Measurements from ENCODE around the gene YOD1. TPM values are rescaled to one million over a fixed set of nuclear protein-coding genes. Genes with fewer than 3 reads are reported as not detected.

The YOD1 gene
- total and polyA plus RNA-seq, 2 of the 4 experiments (the other 2 are of a cell fraction) = 1.8 to 5.4 TPM

- no peak for DNase-seq
- Histone ChIP-seq H4K5ac (ENCODE audit: low read depth, low read length) (no peak overlapping the region), H3K4me1 (ENCODE audit: control insufficient read depth, insufficient read depth, low read length) (no peaks in the 10 kb centered on the region), H2AK5ac (ENCODE audit: low read depth, low read length) (no peak overlapping the region), H2BK20ac (ENCODE audit: low read depth, low read length) (no peak overlapping the region), H2AFZ (replicated peaks; ENCODE audit: low read length, poor library complexity) (no peak overlapping the region), H3K9me3 (ENCODE audit: control insufficient read depth, insufficient read depth, low read length) (no peaks in the 10 kb centered on the region; the same call in 1 of the 2 replicates), H2AK9ac (replicated peaks; ENCODE audit: low read depth, low read length, poor library complexity) (no peak overlapping the region), H3K36me3 (ENCODE audit: control insufficient read depth, insufficient read depth, low read length) (no peaks in the 10 kb centered on the region), H2BK5ac (ENCODE audit: low read depth, low read length, poor library complexity, severe bottlenecking) (no peak overlapping the region), H3K79me1 (ENCODE audit: low read depth in 1 of 2, low read length in 2 of 2) (no peaks in the 10 kb centered on the region), H3K4ac (ENCODE audit: low read depth, low read length) (no peak overlapping the region), H3K14ac (replicated peaks; ENCODE audit: low read depth, low read length) (no peak overlapping the region), H4K20me1 (ENCODE audit: insufficient read depth, low read length) (no peaks in the 10 kb centered on the region), H3K9me1 (ENCODE audit: insufficient read depth, low read length) (no peaks in the 10 kb centered on the region; the same call in 1 of the 2 replicates), H3K56ac (ENCODE audit: extremely low read depth, insufficient read depth, low read length) (no peak overlapping the region), H3K4me3 (ENCODE audit: insufficient read depth, low read depth, low read length) (no peak overlapping the region), H2BK15ac (ENCODE audit: low read depth, low read length) (no peak overlapping the region), H3K4me2 (ENCODE audit: low read depth, low read length) (no peak overlapping the region), H3K27me3 (ENCODE audit: control insufficient read depth, insufficient read depth, low read length) (peaks cover 6% of the 10 kb centered on the region; the same call in 1 of the 2 replicates), H3K18ac (ENCODE audit: low read depth, low read length) (no peak overlapping the region), H2BK120ac (ENCODE audit: low read depth, low read length) (no peak overlapping the region), H3K23ac (ENCODE audit: low read depth, low read length) (no peak overlapping the region), H3K27ac (ENCODE audit: insufficient read depth, low read length) (no peak overlapping the region), H4K91ac (ENCODE audit: insufficient read depth, low read depth, low read length) (no peak overlapping the region), H3K9ac (ENCODE audit: low read depth, low read length) (no peak overlapping the region), H4K8ac (ENCODE audit: low read depth in 2 of 2, low read length in 2 of 2) (no peak overlapping the region)
- no peak for ATAC-seq (ENCODE audit: low read depth)
- ChIA-PET CTCF (no interaction called here), POLR2A (ENCODE audit: unreplicated experiment) (no interaction called here)
- WGBS, 2 experiments (ENCODE audit: extremely low coverage in 2 of 2, insufficient read length in 1 of 2) = no CpG with 5 or more reads among the region's 6 CpGs
- intact Hi-C loops (cut with micrococcal nuclease) = no loop called here
- TF ChIP-seq CTCF (conservative IDR thresholded peaks at IDR 0.05; ENCODE audit: low read depth, low read length) = no peak
- TF ChIP-seq BHLHE40 (IDR thresholded peaks at IDR 0.05; ENCODE audit: low read depth, low read length) = no peak
- TF ChIP-seq RFX5 (IDR thresholded peaks at IDR 0.05; ENCODE audit: low read depth, low read length) = no peak
- dilution Hi-C loops (cut with HindIII; ENCODE audit: low sequenced_read_pairs, unreplicated experiment) = no loop called here
- in situ Hi-C loops (cut with MboI; ENCODE audit: low sequenced_read_pairs) = no loop called here
- BruUV-seq (replicated peaks) = no TSS peak
These were observed 37.5 kb downstream of the YOD1 start for GRCh38 chr1:207013321-207014085.

Data from IMR-90 (cell line).